NK-92 (cell line): ENCODE data around the gene BPTF.
"Not testable (repeated sequence)": the region's sequence is repeated elsewhere in the genome, so short reads cannot be mapped to it uniquely, and the experiment has no call there.

Experiments
- DNase-seq: peaks from one replicate; lab custom pipeline; 2025; ENCODE audit not compliant: unreplicated experiment; lab: John Stamatoyannopoulos, UW

BPTF gene

DNA sequence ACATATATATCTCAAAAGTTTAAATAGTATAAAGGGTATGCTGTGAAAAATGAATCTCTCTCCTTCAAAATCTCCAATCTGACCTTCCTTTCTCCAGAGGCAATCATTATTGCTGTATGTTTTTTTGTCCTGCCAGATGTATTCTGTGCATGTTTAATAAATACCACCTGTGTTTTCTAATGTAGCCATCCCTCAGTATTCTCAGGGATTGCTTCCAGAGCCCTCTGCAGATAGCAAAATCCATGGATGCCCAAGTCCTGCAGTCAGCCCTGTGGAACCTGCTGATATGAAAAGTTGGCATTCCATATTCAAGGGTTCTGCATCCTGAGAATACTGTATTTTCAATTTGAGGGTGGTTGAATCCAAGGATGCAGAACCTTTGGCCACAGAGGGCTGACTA lies 42.9 kb downstream of the BPTF start:
- DNase-seq, result no peak

DNA sequence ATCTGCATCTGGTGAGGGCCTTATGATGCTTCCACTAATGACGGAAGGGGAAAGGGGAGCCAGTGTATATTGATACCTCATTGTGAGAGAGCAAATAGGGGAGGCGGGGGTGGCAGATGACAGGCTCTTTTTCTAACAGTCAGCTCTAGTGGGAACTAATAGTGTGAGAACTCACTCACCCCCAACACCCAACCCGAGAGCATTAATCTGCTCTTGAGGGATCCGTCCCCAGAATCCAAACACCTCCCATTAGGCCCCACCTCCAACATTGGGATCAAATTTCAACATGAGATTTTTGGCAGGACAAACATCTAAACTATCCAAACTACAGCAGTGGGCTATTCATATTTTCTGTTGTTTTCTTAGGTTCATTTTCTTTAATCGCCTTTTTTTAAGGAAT lies 54.4 kb downstream of the BPTF start:
- no peak for DNase-seq

DNA sequence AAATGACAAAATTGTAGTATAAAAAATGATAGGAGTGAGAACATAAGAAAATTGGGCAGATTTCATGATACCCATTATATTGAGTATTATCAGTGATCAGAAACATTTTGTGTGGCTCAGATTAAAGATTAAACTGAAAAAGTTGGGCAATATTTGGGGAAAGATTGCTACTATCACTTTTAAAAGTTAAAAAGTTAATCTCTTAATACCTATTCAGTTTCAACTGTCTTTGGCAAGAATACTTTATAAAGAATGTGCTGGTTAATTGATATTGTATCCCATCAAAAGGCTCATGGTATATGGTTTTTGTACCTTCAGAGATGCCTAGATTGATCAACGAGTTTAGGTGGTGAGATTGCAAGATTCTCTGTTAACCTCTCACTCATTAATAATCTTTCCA lies 55.8 kb downstream of the BPTF start:
- no peak for DNase-seq

DNA sequence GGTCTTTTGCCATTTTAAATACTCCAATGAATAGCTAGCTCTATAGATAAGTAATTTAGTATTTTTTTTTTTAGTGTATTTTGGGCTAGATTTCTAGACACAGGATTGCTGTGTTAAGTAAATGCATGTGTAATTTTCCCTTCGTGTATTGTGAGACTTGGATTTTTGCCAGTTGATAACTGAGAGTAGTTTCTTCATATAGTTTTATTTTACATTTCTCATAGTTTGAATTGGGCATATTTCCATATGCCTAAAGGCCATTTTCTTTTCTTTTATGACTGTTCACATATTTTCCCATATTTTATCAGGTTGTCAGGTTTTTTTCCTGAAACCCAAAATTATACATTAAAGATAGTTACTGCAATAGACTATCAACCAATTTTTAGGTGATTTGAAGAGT lies 59.4 kb downstream of the BPTF start:
- no peak for DNase-seq

DNA sequence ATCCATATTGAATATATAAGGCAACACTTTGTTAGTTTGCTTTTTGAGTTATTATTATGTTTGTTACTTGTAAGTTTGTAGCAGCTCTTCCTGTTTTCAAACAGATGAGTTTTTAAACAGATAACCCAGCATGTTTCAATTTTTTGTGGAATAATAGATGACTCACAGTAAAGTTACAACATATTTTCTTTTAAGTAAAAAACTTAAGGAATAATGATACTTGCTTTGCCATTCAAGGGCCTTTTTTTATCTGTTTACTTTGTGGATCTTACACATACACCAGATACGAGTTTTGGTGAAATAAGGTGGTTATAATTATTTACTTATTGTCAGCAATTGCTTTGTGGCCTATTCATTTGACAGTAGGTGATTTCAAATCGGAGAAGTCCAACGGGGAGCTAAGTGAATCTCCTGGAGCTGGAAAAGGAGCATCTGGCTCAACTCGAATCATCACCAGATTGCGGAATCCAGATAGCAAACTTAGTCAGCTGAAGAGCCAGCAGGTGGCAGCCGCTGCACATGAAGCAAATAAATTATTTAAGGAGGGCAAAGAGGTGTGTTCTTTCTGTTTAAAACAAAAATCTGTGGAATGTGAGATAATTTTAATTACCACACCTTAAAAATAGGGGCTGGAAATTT lies 66.3 kb downstream of the BPTF start:
- no peak for DNase-seq

DNA sequence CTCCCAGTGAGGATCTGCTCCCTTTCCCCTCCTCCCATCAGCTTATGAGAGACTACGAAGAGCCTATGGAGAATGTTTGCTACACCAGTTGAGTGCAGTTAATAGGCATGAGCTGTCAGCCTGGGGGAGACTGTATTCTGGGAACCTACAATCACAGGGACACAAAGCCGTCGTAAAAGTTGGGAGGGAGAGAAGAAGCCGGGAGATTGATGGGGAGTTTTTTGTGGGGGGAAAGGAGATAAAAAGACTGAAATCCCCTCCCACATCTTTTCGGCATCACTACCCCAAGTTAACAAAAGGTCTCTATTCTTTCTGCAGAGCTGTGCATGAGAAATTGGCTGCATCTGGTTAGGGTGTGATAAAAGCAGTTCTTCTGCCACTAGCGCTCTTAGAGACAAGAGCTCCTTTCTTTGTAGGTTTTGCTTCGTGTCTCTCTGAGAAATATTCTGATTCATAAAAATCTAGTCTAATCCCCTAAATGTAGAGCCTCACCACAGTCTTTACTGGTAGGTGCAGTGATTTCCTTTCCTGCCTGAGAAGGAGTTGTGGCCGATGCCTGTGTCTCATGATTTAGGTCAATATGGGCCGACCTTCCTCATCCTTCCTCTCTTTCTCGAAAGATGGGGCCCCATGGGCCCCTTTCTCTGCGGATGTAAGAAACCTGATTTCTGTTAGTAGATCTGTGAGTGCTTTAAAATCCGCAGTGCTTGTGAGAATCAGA lies 77.4 kb downstream of the BPTF start:
- DNase-seq, result no peak

DNA sequence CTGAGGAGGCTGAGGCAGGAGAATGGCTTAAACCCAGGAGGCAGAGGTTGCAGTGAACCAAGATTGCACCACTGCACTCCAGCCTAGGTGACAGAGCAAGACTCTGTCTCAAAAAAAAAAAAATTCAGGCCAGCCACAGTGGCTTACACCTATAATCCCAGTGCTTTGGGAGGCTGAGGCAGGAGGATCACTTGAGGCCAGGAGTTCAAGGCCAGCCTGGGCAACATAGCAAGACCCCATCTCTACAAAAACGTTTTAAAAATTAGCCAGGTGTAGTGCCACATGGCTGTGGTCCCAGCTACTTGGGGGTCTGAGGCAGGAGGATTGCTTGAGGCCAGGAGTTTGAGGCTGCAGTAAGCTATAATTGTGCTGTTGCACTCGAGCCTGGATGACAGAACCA lies 80.0 kb downstream of the BPTF start:
- not testable (repeated sequence) for DNase-seq

DNA sequence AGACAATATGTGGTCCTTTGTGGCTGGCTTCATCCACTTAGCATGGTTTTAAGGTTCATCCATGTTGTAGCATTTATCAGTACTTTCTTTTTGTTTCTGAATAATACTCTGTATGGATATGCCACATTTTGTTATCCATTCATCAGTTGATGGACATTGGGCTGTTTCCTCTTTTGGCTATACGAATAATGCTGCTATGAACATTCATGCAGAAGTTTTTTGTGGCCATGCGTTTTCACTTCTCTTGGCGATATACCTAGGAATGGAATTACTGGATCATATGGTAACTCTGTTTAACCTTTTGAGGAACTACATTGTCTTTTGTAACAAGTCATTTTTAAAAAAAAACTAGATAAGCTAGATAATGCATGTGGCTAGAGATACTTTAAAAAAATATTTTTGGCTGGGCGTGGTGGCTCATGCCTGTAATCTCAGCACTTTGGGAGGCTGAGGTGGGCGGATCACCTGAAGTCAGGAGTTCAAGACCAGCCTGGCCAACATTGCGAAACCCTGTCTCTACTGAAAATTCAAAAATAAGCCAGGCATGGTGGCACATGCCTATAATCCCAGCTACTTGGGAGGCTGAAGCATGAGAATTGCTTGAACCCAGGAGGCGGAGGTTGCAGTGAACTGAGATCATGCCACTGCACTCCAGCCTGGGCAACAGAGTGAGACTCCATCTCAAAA lies 85.0 kb downstream of the BPTF start:
- not testable (repeated sequence) for DNase-seq

DNA sequence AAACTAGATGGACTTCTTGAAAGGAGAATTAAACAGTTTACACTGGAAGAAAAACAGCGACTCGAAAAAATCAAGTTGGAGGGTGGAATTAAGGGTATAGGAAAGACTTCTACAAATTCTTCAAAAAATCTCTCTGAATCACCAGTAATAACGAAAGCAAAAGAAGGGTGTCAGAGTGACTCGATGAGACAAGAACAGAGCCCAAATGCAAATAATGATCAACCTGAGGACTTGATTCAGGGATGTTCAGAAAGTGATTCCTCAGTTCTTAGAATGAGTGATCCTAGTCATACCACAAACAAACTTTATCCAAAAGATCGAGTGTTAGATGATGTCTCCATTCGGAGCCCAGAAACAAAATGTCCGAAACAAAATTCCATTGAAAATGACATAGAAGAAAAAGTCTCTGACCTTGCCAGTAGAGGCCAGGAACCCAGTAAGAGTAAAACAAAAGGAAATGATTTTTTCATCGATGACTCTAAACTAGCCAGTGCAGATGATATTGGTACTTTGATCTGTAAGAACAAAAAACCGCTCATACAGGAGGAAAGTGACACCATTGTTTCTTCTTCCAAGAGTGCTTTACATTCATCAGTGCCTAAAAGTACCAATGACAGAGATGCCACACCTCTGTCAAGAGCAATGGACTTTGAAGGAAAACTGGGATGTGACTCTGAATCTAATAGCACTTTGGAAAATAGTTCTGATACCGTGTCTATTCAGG lies 85.9 kb downstream of the BPTF start:
- no peak for DNase-seq

DNA sequence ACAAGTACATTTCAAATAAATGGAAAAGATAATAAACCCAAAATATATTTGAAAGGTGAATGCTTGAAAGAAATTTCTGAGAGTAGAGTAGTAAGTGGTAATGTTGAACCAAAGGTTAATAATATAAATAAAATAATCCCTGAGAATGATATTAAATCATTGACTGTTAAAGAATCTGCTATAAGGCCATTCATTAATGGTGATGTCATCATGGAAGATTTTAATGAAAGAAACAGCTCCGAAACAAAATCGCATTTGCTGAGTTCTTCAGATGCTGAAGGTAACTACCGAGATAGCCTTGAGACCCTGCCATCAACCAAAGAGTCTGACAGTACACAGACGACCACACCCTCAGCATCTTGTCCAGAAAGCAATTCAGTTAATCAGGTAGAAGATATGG lies 86.8 kb downstream of the BPTF start:
- DNase-seq, result no peak

DNA sequence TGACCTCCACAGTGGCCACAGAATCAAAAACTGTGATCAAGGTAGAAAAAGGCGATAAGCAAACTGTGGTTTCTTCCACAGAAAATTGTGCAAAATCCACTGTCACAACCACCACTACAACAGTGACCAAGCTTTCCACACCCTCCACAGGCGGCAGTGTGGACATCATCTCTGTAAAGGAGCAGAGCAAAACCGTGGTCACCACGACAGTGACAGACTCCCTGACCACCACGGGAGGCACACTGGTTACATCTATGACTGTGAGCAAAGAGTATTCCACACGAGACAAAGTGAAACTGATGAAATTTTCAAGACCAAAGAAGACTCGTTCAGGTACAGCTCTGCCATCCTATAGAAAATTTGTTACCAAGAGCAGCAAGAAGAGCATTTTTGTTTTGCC lies 87.4 kb downstream of the BPTF start:
- no peak for DNase-seq

DNA sequence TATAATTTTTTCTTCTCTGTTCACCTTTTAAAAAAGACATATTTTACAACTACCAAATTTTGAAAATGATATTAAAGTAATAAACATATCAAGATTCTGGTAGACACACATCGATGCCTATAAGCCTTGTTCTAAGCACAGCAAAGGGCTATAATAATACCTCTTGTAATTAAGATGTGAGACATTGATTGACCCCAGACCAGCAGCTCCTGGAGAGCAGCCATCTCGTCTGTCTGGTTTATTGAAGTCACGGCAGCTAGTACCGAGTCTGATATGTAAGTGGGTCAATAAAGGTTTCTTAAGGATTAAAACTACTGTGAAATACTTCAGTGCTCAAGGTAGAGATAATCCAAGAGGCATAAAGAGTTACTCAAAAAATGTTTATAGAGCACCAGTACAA lies 94.9 kb downstream of the BPTF start:
- no peak for DNase-seq

DNA sequence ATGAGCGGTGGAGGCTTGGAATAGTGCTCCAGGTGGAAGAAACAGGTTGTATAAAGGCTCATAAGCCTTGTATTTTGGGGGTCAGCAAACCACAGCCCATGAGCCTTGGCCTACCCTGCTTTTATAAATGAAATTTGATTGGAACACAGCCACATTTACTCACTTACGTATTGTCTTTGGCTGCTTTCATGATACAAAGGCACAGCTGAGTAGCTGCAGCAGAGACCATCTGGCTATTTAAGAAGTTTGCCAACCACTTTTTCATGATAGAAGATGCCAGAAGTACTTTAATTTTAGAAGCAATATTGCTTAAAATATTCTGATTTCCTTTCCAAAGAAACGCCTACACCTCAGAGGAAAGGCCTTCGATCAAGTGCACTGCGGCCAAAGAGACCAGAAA lies 97.2 kb downstream of the BPTF start:
- no peak for DNase-seq

DNA sequence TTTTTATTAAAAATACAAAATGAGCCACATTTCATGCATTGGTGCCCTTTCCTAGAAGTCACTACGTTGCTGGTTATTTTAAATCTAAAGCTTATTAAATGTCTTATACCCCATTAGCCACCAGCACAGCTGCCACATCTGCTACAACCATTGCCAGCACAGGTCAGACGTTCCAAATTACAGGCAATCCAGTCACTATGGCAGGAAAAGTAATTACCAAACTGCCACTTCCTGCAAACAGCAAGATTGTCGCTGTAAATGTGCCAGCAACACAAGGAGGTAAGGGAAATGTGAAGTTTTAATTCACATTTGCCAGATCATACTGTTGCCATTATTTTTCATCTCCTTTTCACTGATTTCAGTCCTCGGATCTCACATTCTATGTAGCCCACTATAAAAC lies 103.5 kb downstream of the BPTF start:
- DNase-seq, result not testable (repeated sequence)

DNA sequence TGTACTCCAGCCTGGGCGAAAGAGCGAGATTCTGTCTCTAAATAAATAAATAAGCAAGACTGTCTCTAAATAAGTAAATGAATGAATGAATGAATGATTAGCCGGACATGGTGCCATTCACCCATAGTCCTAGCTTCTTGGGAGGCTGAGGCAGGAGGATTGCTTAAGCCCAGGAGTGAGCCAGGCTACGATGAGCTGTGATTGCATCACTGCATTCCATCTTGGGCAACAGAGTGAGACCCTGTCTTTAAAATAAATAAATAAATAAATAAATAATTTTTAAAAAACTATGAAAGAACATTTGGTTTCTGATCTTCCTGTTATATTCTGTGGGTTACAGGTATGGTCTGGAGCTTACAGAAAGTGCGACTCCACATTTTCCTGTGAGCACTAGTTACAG lies 105.9 kb downstream of the BPTF start:
- no peak for DNase-seq

DNA sequence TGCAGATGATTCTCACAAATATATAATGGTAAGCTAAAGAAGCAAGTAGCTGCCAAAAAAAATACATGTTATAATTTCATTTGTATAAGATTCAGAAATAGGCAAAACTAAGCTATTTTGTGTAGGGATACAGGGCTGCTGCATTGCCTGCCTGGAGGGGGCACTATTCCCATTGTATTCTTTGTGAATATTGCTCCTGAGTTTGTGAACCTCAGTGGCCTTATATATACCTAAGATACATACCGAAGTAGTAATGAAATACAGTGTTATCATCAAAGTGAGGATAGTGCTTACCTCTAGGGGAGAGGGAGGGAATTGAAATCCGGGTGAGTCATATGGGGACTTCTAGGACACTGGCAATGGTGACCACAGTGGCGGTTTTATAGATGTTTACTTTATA lies 117.5 kb downstream of the BPTF start:
- DNase-seq, result no peak

DNA sequence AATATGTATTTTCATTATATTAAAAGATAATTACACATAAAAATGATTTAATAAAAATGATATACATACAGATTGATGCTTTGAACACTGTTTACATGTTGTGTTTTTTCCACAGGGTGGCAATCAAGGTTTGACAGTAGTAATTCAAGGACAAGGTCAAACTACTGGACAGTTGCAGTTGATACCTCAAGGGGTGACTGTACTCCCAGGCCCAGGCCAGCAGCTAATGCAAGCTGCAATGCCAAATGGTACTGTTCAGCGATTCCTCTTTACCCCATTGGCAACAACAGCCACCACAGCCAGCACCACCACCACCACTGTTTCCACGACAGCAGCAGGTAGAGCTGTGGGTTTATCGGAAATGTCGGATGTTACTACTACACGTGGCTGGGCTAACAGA lies 118.7 kb downstream of the BPTF start:
- DNase-seq, result no peak

DNA sequence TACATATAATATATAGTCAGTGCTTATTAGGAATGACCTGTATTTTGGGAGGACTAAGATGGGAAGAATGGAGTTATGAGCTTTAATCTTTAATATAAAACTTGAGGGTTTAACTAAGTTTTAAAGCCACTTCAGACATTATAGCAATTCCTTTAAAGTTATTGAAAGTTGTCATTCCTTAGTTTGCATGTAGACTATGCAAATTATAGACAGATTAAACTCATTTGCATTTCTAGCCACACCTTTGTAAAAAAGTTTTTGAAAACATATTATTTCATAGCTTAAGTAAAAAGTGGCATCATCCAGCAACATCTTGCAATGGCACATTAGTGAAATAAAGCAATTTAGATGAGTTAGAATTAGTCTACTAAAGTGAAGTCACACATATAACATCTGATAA lies 121.2 kb downstream of the BPTF start:
- no peak for DNase-seq

DNA sequence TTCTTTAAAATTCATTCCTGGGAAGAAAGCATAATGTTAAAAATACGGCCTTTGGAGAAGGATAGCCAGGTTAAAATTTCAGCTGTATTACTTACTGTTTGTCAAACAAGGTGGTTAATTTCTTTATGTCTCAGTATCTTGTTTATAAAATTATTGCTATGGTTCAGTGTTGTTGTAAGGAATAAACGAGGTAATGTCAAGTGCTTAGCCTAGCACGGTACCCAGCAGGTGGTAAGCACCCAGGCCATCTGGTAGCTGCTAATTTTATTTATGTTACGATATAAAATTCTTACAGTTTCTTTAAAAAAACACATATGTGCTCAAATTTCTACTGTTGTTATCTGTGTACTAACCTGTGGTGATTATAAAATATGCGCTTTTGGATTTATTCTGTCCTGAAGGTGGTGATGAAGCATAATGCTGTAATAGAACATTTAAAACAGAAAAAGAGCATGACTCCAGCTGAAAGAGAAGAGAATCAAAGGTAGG lies 122.1 kb downstream of the BPTF start:
- DNase-seq, result no peak

DNA sequence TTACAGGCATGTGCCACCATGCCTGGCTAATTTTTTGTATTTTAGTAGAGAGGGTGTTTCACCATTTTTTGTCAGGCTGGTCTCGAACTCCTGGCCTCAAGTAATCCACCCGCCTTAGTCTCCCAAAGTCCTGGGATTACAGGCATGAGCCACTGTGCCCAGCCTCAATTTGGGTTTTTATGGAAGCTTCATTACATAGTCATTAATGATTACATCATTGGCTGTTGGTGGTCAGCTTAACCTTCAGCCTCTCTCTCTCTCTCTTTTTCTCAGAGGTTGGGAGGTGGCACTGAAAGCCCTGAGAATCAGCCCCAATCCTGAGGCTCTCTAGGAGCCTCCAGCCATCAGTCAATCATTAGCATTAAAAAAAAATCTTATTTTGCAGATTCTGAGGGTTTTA lies 125.6 kb downstream of the BPTF start:
- no peak for DNase-seq

DNA sequence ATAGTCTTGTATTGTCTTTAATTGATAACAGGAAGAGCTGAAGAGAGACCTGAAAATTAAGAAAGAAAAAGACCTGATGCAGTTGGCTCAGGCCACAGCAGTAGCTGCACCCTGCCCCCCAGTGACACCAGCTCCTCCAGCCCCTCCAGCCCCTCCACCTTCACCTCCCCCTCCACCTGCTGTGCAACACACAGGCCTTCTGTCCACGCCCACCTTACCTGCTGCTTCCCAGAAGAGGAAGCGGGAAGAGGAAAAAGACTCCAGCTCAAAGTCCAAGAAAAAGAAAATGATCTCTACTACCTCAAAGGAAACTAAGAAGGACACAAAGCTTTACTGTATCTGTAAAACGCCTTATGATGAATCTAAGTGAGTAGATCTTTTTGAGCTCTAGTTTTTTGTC lies 134.2 kb downstream of the BPTF start:
- no peak for DNase-seq

DNA sequence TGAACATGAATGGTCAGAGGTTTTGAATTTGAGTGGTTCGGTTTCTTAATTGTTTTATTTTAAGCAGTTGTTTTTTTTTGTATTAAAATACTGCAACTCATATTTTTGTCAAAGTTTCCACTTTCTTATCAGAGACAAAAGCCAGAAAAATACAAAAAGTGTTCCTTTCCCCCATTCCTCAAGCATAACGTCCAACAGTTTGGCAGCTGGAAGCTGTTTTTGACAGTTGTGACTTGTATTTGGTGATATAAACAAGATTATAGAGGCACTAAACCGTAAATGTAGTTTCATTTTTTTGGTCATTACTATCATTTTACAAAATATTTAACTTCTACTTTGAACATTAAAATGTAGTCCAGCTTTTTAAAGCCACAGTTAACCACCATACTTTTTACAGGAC lies 135.0 kb downstream of the BPTF start:
- DNase-seq, result not testable (repeated sequence)
